ENCODE data around the gene CDC42BPG. TPM values are rescaled to one million over a fixed set of nuclear protein-coding genes. Genes with fewer than 3 reads are reported as not detected.

Gene CDC42BPG
- total RNA-seq, 1 experiment from 2014 or later: 30.1 TPM

- Histone ChIP-seq H3K4me2 (ENCODE audit: low read length) (no peak overlapping the region), H3K9ac (ENCODE audit: low read length) (no peak overlapping the region), H3K9me3 (ENCODE audit: control insufficient read depth in 1 of 2, insufficient read depth in 1 of 2, low read depth in 1 of 2, low read length in 2 of 2) (no peaks in the 10 kb centered on the region), H3K9me2 (ENCODE audit: insufficient read depth) (no peaks in the 10 kb centered on the region), H3K27me3 (ENCODE audit: insufficient read depth, low read length) (no peaks in the 10 kb centered on the region), H2AFZ (ENCODE audit: low read depth, low read length, poor library complexity, severe bottlenecking) (no peak overlapping the region), H3K27ac (ENCODE audit: low read depth, low read length) (peak overlapping the region; percentile 24; the same call in 1 of the 2 replicates), H3K4me3 (replicated peaks in 1 of 2; ENCODE audit: low read depth in 1 of 2, low read length in 2 of 2) (no peak overlapping the region), H4K20me1 (ENCODE audit: insufficient read depth) (no peaks in the 10 kb centered on the region), H3K79me2 (ENCODE audit: insufficient read depth, low read length) (no peaks in the 10 kb centered on the region; the same call in 1 of the 2 replicates), H3K36me3 (ENCODE audit: control insufficient read depth in 1 of 2, insufficient read depth in 2 of 2, low read length in 2 of 2) (no peaks in the 10 kb centered on the region; a peak in 1 of 4 replicates), H3K4me1 (ENCODE audit: control insufficient read depth in 1 of 2, insufficient read depth in 2 of 2, low read length in 2 of 2) (peaks cover 22 to 48% of the 10 kb centered on the region in 2 experiments)
- POLR2A ChIA-PET: interaction anchor here (1.8 kb wide), 1 partner anchor 21 kb away, joined by 6 read pairs; the partner anchor contains the start of gene SF1
- DNase-seq (ENCODE audit: low read depth, low spot score) (no peak), ATAC-seq (no peak)
- no TSS peak for BruUV-seq (replicated peaks)
- TF ChIP-seq CTCF (IDR thresholded peaks at IDR 0.05 in 2 of 3, conservative IDR thresholded peaks at IDR 0.05 in 1 of 3; ENCODE audit: borderline replicate concordance in 1 of 3, insufficient read depth in 1 of 3, low read depth in 2 of 3, low read length in 2 of 3) (0 out of 6 replicates have a peak, but pooled peaks of 1 of the 3 experiments have one; percentile 9), CEBPB (IDR thresholded peaks at IDR 0.05; ENCODE audit: low read depth) (no peak)
- RAD21 ChIA-PET (ENCODE audit: low non-redundant PET in 1 of 2, low total read pairs in 2 of 2, uncharacterized antibody in 2 of 2, unreplicated experiment in 2 of 2): no interaction called here
- intact Hi-C loops (cut with micrococcal nuclease): no loop called here
- CTCF ChIA-PET: interaction anchor here (1.1 kb wide), 1 partner anchor 12 kb away, joined by 5 read pairs; no protein-coding TSS in a partner anchor
Observed at GRCh38 chr11:64799256-64799622, 45.2 kb downstream of the CDC42BPG start.

- RAD21 ChIA-PET (ENCODE audit: low non-redundant PET in 1 of 2, low total read pairs in 2 of 2, uncharacterized antibody in 2 of 2, unreplicated experiment in 2 of 2): no interaction called here
- CTCF ChIA-PET: no interaction called here
- ATAC-seq: no peak
- no peak overlapping the region for H3K4me2 ChIP-seq (ENCODE audit: low read length)
- no peaks in the 10 kb centered on the region for H3K27me3 ChIP-seq (ENCODE audit: insufficient read depth, low read length)
- H2AFZ ChIP-seq (ENCODE audit: low read depth, low read length, poor library complexity, severe bottlenecking): no peak overlapping the region
- intact Hi-C loops (cut with micrococcal nuclease): no loop called here
- no peak overlapping the region for H3K4me3 ChIP-seq (replicated peaks in 1 of 2; ENCODE audit: low read depth in 1 of 2, low read length in 2 of 2)
- H4K20me1 ChIP-seq (ENCODE audit: insufficient read depth): no peaks in the 10 kb centered on the region
- H3K9me2 ChIP-seq (ENCODE audit: insufficient read depth): no peaks in the 10 kb centered on the region
- H3K36me3 ChIP-seq (ENCODE audit: control insufficient read depth in 1 of 2, insufficient read depth in 2 of 2, low read length in 2 of 2): no peaks in the 10 kb centered on the region; a peak in 1 of 4 replicates
- H3K9ac ChIP-seq (ENCODE audit: low read length): no peak overlapping the region
- no peaks in the 10 kb centered on the region for H3K9me3 ChIP-seq (ENCODE audit: control insufficient read depth in 1 of 2, insufficient read depth in 1 of 2, low read depth in 1 of 2, low read length in 2 of 2)
- no peak overlapping the region for H3K27ac ChIP-seq (ENCODE audit: low read depth, low read length)
- DNase-seq (ENCODE audit: low read depth, low spot score): no peak
- no peaks in the 10 kb centered on the region for H3K79me2 ChIP-seq (ENCODE audit: insufficient read depth, low read length)
- peaks cover 15 to 30% of the 10 kb centered on the region in 2 experiments; a peak in 3 of 4 replicates for H3K4me1 ChIP-seq (ENCODE audit: control insufficient read depth in 1 of 2, insufficient read depth in 2 of 2, low read length in 2 of 2)
- POLR2A ChIA-PET: interaction anchor here (0.6 kb wide), 1 partner anchor 61 kb away, joined by 3 read pairs; no protein-coding TSS in a partner anchor
- no TSS peak for BruUV-seq (replicated peaks)
- no peak for TF ChIP-seq ZFX (IDR thresholded peaks at IDR 0.05)
- TF ChIP-seq EZH2 (IDR thresholded peaks at IDR 0.05): no peak
- no peak for TF ChIP-seq CEBPB (IDR thresholded peaks at IDR 0.05; ENCODE audit: low read depth)
- TF ChIP-seq YY1 (IDR thresholded peaks at IDR 0.05; ENCODE audit: extremely low read depth, insufficient replicate concordance, low read depth, low read length): no peak
- no peak for TF ChIP-seq ZNF274 (IDR thresholded peaks at IDR 0.05; ENCODE audit: low read depth, low read length)
- TF ChIP-seq POLR2AphosphoS5 (IDR thresholded peaks at IDR 0.05; ENCODE audit: low read depth, low read length): no peak
- TF ChIP-seq EZH2phosphoT487 (IDR thresholded peaks at IDR 0.05; ENCODE audit: borderline replicate concordance): no peak
- no peak for TF ChIP-seq SIN3A (IDR thresholded peaks at IDR 0.05; ENCODE audit: low read depth)
- TF ChIP-seq REST (IDR thresholded peaks at IDR 0.05; ENCODE audit: low read depth): no peak
Observed at GRCh38 chr11:64796757-64797541, 47.5 kb downstream of the CDC42BPG start.
